Karpas-422 (cell line): ENCODE data around the gene CLBA1. TPM values are rescaled to one million over a fixed set of nuclear protein-coding genes. Genes with fewer than 3 reads are reported as not detected.
"Not testable (repeated sequence)": the region's sequence is repeated elsewhere in the genome, so short reads cannot be mapped to it uniquely, and the experiment has no call there.

Source experiments
- DNase-seq: peaks from one replicate; pipeline ENCODE4 v3.0.0-alpha.2; 2015
- H2AFZ ChIP-seq: fragments of 200-600 bp; sonication (generic); 2 replicates; pipeline ENCODE4 v1.6.1; 2014; ENCODE audit warnings: antibody characterized with exemption, low read length, mixed read lengths
- H3K27ac ChIP-seq: fragments of 200-600 bp; sonication (generic); 2 replicates; pipeline ENCODE4 v1.5.1; 2014; ENCODE audit warnings: mild to moderate bottlenecking, low read length, moderate library complexity
- H3K27me3 ChIP-seq: fragments of 200-600 bp; sonication (generic); 2 replicates; pipeline ENCODE4 v1.6.1; 2014; ENCODE audit warnings: low read length, mixed read lengths
- H3K36me3 ChIP-seq: fragments of 200-600 bp; sonication (generic); 2 replicates; pipeline ENCODE4 v1.6.1; 2014; ENCODE audit warnings: low read length, mixed read lengths; ENCODE audit not compliant: insufficient read depth
- H3K4me1 ChIP-seq: fragments of 200-600 bp; sonication (generic); 2 replicates; pipeline ENCODE4 v1.6.1; 2014; ENCODE audit warnings: mild to moderate bottlenecking, low read length, mixed read lengths
- H3K4me2 ChIP-seq: fragments of 200-600 bp; sonication (generic); 2 replicates; pipeline ENCODE4 v1.6.1; 2014; ENCODE audit warnings: low read length, low read depth, mild to moderate bottlenecking; ENCODE audit not compliant: poor library complexity, severe bottlenecking
- H3K4me3 ChIP-seq: fragments of 200-600 bp; sonication (generic); 2 replicates; pipeline ENCODE4 v1.5.1; 2014; ENCODE audit warnings: mild to moderate bottlenecking, antibody characterized with exemption, low read length, mixed read lengths
- H3K79me2 ChIP-seq: fragments of 200-600 bp; sonication (generic); 2 replicates; pipeline ENCODE4 v1.6.1; 2014; ENCODE audit warnings: mild to moderate bottlenecking, low read length, mixed read lengths
- H3K9ac ChIP-seq: fragments of 200-600 bp; sonication (generic); 2 replicates; pipeline ENCODE4 v1.6.0; 2014; ENCODE audit warnings: low read length
- H3K9me2 ChIP-seq: fragments of 200-600 bp; sonication (generic), shearing (Covaris generic); replicated peaks from 2 replicates; pipeline ENCODE4 v1.6.0; 2014; ENCODE audit warnings: mild to moderate bottlenecking, low read length, moderate library complexity; ENCODE audit not compliant: insufficient read depth
- H3K9me3 ChIP-seq: fragments of 300-700, 200-600 bp; sonication (generic); 2 replicates; pipeline ENCODE4 v1.6.1; 2014; ENCODE audit warnings: low read length, mixed read lengths
- H4K20me1 ChIP-seq: fragments of 200-600 bp; sonication (generic); 2 replicates; pipeline ENCODE4 v1.6.1; 2014; ENCODE audit warnings: mild to moderate bottlenecking, antibody characterized with exemption, low read length, low read depth; ENCODE audit not compliant: insufficient read depth
- total RNA-seq: library from RNA; depleted of rRNA; stranded (reverse); fragments of >200 nt; shearing (Covaris generic); gene quantifications from 2 replicates; pipeline ENCODE4 v1.2.3, GENCODE V29; 2014; ENCODE audit warnings: low replicate concordance

CLBA1 gene
- total RNA-seq, 1 experiment from 2014 or later: 9.4 TPM

DNA sequence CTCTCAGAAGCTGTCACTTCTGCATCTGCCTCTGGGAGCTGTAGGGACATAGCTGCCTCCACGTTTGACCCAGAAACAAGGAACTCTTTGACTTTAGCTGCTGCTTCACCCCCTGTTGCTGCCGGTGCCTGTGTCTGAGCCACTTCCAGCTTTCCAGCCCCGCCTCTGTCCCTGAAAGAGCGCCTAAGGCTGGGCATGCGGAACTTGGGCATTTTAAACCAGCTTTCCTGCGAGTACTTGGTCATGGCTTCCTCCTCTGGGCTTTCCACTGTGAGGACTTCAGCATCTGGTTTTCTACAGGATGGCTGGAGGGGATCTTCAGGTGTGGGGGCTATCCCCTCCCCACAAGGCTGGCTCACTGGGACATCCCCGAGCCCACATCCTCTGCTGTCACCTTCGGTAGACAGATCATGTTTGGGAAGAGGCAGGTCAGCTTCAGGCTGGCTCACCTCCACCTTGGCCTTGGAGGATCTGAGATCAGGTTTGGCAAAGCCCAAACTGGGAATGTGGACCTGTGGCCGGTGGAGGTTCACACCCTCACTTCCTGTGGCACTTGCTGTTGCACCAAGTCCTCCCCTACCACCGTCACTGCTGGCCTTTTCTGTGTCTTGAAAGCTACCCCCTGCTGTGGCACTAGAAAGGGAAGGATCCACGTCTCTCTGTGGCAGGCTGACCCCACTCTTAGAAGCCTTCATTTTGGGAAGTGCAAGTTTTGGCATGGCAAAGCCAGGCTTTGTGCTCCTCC is 45.8 kb upstream of the CLBA1 start:
- Histone ChIP-seq H4K20me1 (peaks cover 45% of the 10 kb centered on the region), H3K9me3 (no peaks in the 10 kb centered on the region), H3K27me3 (no peaks in the 10 kb centered on the region), H3K79me2 (no peaks in the 10 kb centered on the region), H3K36me3 (no peaks in the 10 kb centered on the region), H3K27ac (no peak overlapping the region), H3K4me1 (no peaks in the 10 kb centered on the region), H3K9me2 (no peaks in the 10 kb centered on the region), H3K4me2 (no peak overlapping the region), H3K9ac (no peak overlapping the region), H3K4me3 (no peak overlapping the region), H2AFZ (no peak overlapping the region)
- no peak for DNase-seq

DNA sequence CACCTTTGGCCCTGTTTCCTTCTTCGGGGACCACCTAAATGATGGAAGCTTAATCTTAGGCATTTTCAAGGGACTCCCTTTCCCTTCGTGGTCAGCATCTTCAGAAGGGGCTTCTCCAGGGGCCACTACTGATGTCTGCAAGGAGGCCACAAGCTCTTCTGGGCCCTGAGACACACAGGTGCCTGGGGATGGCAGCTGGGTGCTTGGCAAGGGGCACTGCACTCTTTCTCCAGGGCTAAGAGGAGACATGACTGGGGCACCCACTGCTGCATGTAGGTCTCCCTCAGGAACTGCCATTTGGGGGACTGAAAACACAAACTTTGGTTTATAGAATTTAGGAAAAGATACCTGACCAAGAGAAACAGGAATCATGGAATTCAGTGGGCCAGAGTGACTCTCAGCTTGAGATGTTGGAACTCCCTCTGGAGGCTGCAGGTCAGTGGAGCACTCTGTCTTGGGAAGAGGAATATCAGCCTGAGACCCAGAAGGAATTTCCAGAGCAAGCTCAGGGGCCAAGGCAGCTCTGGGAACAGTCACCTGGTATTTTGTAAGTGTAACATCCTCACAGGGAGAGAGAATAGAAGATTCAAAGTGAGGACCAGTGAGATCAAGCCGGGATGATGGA is 45.0 kb upstream of the CLBA1 start:
- Histone ChIP-seq H3K9me3 (no peaks in the 10 kb centered on the region), H3K9me2 (no peaks in the 10 kb centered on the region), H2AFZ (no peak overlapping the region), H3K4me3 (no peak overlapping the region), H3K27me3 (no peaks in the 10 kb centered on the region), H3K9ac (no peak overlapping the region), H3K79me2 (no peaks in the 10 kb centered on the region), H4K20me1 (peaks cover 37% of the 10 kb centered on the region; the same call in 1 of the 2 replicates), H3K4me2 (no peak overlapping the region), H3K36me3 (no peaks in the 10 kb centered on the region), H3K4me1 (no peaks in the 10 kb centered on the region), H3K27ac (no peak overlapping the region)
- no peak for DNase-seq

DNA sequence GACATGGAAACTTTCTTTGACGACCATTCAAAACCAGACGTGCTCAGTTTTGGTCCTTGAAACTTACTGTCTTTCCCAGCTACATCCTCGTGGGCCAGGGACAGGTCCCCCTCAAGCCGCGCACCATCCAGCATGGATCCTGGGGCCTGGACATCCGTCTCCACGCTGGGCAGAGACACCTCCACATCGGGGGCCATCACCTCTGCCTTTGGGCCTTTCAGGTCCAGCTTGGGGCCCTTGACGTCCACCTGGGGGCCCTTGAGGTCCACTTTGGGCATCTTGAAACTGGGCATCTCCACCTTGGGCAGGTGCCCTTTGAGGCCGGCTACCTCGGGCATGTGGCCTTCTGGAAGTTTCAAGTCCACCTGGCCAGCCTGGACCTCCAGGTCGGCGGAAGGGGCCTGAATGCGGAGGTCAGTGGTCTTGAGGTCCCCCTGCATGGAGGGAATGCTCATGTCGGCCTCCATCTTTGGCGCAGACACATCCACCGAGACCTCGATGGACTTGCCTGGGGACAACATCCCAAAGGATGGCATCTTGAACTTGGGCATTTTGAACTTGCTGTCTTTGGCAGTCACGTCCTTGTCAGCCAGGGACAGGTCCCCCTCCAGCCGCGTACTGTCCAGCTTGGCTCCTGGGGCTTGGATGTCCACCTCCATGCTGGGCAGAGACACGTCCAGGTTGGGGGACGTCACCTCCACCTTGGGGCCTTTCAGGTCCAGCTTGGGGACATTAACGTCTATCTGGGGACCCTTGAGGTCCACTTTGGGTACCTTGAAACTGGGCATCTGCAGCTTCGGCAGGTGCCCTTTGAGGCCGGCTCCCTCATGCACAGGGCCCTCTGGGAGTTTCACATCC is 43.9 kb upstream of the CLBA1 start:
- H3K79me2 ChIP-seq: no peaks in the 10 kb centered on the region

GRCh38 chr14:104942586-104942985 is 43.0 kb upstream of the CLBA1 start:
- no peak overlapping the region for H3K4me2 ChIP-seq
- H2AFZ ChIP-seq: no peak overlapping the region
- no peaks in the 10 kb centered on the region for H3K4me1 ChIP-seq
- no peak for DNase-seq
- no peaks in the 10 kb centered on the region for H3K27me3 ChIP-seq
- no peak overlapping the region for H3K9ac ChIP-seq
- no peaks in the 10 kb centered on the region for H3K9me2 ChIP-seq
- peaks cover 20% of the 10 kb centered on the region; the same call in 1 of the 2 replicates for H4K20me1 ChIP-seq
- no peak overlapping the region for H3K4me3 ChIP-seq
- H3K79me2 ChIP-seq: no peaks in the 10 kb centered on the region
- no peak overlapping the region for H3K27ac ChIP-seq
- no peaks in the 10 kb centered on the region for H3K36me3 ChIP-seq
- no peaks in the 10 kb centered on the region for H3K9me3 ChIP-seq

More for the DNA sequence above, 43.9 kb upstream of the CLBA1 start:
- Histone ChIP-seq H3K4me3 (no peak overlapping the region), H3K27me3 (no peaks in the 10 kb centered on the region), H3K36me3 (no peaks in the 10 kb centered on the region), H3K9me3 (no peaks in the 10 kb centered on the region), H3K27ac (no peak overlapping the region), H3K4me1 (no peaks in the 10 kb centered on the region), H3K4me2 (no peak overlapping the region), H4K20me1 (peaks cover 28% of the 10 kb centered on the region; the same call in 1 of the 2 replicates), H2AFZ (no peak overlapping the region), H3K9ac (no peak overlapping the region), H3K9me2 (no peaks in the 10 kb centered on the region)
- DNase-seq: no peak

DNA sequence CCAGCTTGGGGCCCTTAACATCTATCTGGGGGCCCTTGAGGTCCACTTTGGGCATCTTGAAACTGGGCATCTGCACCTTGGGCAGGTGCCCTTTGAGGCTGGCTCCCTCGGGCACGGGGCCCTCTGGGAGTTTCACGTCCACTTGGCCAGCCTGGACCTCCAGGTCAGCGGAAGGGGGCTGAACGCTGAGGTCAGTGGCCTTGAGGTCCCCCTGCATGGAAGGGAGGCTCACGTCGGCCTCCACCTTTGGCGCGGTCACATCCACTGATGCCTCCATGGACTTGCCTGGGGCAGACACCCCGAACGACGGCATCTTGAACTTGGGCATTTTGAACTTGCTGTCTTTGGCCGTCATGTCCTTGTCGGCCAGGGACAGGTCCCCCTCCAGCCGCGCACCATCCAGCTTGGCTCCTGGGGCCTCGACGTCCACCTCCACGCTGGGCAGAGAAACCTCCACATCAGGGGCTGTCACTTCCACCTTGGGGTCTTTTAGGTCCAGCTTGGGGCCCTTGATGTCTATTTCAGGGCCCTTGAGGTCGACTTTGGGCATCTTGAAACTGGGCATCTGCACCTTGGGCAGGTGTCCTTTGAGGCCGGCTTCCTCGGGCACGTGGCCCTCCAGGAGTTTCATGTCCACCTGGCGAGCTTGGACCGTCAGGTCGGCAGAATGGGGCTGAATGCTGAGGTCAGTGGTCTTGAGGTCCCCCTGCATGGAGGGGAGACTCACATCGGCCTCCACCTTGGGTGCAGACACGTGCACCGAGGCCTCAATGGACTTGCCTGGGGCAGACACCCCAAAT is 42.2 kb upstream of the CLBA1 start:
- H3K4me3 ChIP-seq, H3K79me2 ChIP-seq, H3K9me2 ChIP-seq, DNase-seq, H3K27ac ChIP-seq, H3K36me3 ChIP-seq, H3K4me2 ChIP-seq, H3K9me3 ChIP-seq, H3K27me3 ChIP-seq, H2AFZ ChIP-seq, H3K9ac ChIP-seq, H3K4me1 ChIP-seq: not testable (repeated sequence)
- H4K20me1 ChIP-seq: peaks cover 18% of the 10 kb centered on the region; the same call in 1 of the 2 replicates

DNA sequence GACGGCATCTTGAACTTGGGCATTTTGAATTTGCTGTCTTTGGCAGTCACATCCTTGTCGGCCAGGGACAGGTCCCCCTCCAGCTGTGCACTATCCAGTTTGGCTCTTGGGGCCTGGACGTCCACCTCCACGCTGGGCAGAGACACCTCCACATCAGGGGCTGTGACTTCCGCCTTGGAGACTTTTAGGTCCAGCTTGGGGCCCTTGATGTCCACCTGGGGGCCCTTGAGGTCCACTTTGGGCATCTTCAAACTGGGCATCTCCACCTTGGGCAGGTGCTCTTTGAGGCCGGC is 41.6 kb upstream of the CLBA1 start:
- not testable (repeated sequence) for H3K9me2 ChIP-seq, H3K9me3 ChIP-seq, H3K4me1 ChIP-seq, H3K4me3 ChIP-seq, H3K36me3 ChIP-seq, H3K27me3 ChIP-seq, H3K4me2 ChIP-seq, H3K79me2 ChIP-seq, H3K27ac ChIP-seq, DNase-seq, H3K9ac ChIP-seq, H2AFZ ChIP-seq
- peaks cover 18% of the 10 kb centered on the region; the same call in 1 of the 2 replicates for H4K20me1 ChIP-seq

DNA sequence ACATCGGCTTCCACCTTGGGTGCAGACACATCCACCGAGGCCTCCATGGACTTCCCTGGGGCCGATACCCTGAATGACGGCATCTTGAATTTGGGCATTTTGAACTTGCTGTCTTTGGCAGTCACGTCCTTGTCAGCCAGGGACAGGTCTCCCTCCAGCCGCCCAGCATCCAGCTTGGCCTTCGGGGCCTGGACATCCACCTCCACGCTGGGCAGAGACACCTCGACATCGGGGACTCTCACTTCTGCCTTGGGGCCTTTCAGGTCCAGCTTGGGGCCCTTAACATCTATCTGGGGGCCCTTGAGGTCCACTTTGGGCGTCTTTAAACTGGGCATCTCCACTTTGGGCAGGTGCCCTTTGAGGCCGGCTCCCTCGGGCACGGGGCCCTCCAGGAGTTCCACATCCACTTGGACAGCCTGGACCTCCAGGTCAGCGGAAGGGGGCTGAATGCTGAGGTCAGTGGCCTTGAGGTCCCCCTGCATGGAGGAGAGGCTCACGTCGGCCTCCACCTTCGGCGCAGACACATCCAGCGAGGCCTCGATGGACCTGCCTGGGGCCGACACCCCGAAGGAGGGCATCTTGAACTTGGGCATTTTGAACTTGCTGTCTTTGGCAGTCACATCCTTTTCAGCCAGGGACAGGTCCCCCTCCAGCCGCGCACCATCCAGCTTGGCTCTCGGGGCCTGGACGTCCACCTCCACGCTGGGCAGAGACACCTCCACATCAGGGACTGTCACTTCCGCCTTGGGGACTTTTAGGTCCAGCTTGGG is 41.0 kb upstream of the CLBA1 start:
- not testable (repeated sequence) for H3K9ac ChIP-seq, H3K4me1 ChIP-seq, H3K27ac ChIP-seq, H2AFZ ChIP-seq, DNase-seq, H3K9me3 ChIP-seq, H3K36me3 ChIP-seq, H3K27me3 ChIP-seq, H3K4me3 ChIP-seq, H3K79me2 ChIP-seq, H3K4me2 ChIP-seq, H3K9me2 ChIP-seq
- peaks cover 17% of the 10 kb centered on the region; the same call in 1 of the 2 replicates for H4K20me1 ChIP-seq
